ENCODE data around the gene PDXK. TPM values are rescaled to one million over a fixed set of nuclear protein-coding genes. Genes with fewer than 3 reads are reported as not detected.

The PDXK gene
- total and polyA plus RNA-seq, 2 of the 8 experiments (the other 6 are each of a cell fraction or from before 2014, with no cell fraction given), result 78.0 to 112 TPM

DNA sequence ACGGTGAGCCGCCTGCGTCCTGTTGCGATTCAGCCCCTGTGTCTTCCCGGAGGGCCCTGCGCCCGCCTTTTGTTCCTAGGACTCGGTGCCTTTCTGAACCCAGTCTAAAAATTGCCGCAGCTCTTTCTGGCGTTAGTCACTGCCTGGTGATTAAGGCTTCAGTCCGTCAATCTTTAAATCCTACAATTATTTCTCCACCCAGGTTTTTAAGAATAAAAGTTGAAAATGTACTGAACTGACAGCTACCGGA, 16.2 kb upstream of the PDXK start:
- no peaks in the 10 kb centered on the region for H3K79me1 ChIP-seq (ENCODE audit: low read depth, low read length)
- no peaks in the 10 kb centered on the region for H4K20me1 ChIP-seq (replicated peaks in 1 of 2; ENCODE audit: control insufficient read depth in 1 of 2, insufficient read depth in 2 of 2, low read length in 2 of 2)
- H3K4me2 ChIP-seq (ENCODE audit: insufficient read depth in 1 of 2, low read depth in 2 of 2, low read length in 2 of 2), result no peak overlapping the region
- no peak overlapping the region for H3K4me3 ChIP-seq (ENCODE audit: extremely low read depth in 1 of 4, insufficient read depth in 2 of 4, low read depth in 3 of 4, low read length in 4 of 4)
- H2BK15ac ChIP-seq (ENCODE audit: low read length), result peak overlapping the region; percentile 16; the same call in 1 of the 2 replicates
- H3K27me3 ChIP-seq (replicated peaks in 1 of 4; ENCODE audit: control insufficient read depth in 3 of 4, extremely low read depth in 1 of 4, insufficient read depth in 3 of 4, low read length in 3 of 4), result no peaks in the 10 kb centered on the region
- POLR2A ChIA-PET (ENCODE audit: partially characterized antibody), result interaction anchor here (0.8 to 3.3 kb wide), 6 partner anchors 9 to 814 kb away, joined by 3 to 10 read pairs (median 4); partner anchors contain the start of gene RRP1
- no peak overlapping the region for H2AK5ac ChIP-seq (ENCODE audit: low read depth, low read length)
- H2AFZ ChIP-seq (ENCODE audit: low read length), result no peak overlapping the region
- FAIRE-seq (no peak), DNase-seq (ENCODE audit: low read depth in 1 of 2, low spot score in 2 of 2) (no peak)
- H4K5ac ChIP-seq (ENCODE audit: insufficient read length, low read depth, low read length), result no peak overlapping the region
- H3K4me1 ChIP-seq (replicated peaks in 1 of 4; ENCODE audit: control insufficient read depth in 3 of 4, insufficient read depth in 4 of 4, low read length in 3 of 4), result peaks cover 0 to 14% (median 5%) of the 10 kb centered on the region in 4 experiments; a peak in 6 of 7 replicates
- no peak overlapping the region for H4K91ac ChIP-seq (replicated peaks; ENCODE audit: insufficient read length, low read length)
- H3K9ac ChIP-seq (replicated peaks in 1 of 4; ENCODE audit: extremely low read depth in 1 of 4, low read depth in 3 of 4, low read length in 3 of 4), result no peak overlapping the region
- H3K4ac ChIP-seq (replicated peaks; ENCODE audit: insufficient read length, low read depth, low read length), result no peak overlapping the region
- H4K8ac ChIP-seq (ENCODE audit: extremely low read depth, insufficient read depth, low read length), result no peak overlapping the region
- 0 out of 2 replicates have a peak overlapping the region, but pooled peaks have one; percentile 52 for H2BK5ac ChIP-seq (ENCODE audit: low read depth, low read length)
- H3K23ac ChIP-seq (ENCODE audit: insufficient read length), result no peak overlapping the region
- no peak overlapping the region for H3K56ac ChIP-seq (replicated peaks; ENCODE audit: insufficient read length, low read depth, low read length)
- H3K23me2 ChIP-seq (ENCODE audit: low read depth, low read length), result no peaks in the 10 kb centered on the region
- no peak overlapping the region for H3K18ac ChIP-seq (ENCODE audit: extremely low read depth, low read length)
- H3K79me2 ChIP-seq (ENCODE audit: control insufficient read depth in 1 of 2, insufficient read depth in 2 of 2, low read length in 2 of 2), result no peaks in the 10 kb centered on the region
- H2BK120ac ChIP-seq (replicated peaks; ENCODE audit: low read depth, low read length), result no peak overlapping the region
- CTCF ChIA-PET (ENCODE audit: partially characterized antibody), result interaction anchor here (0.8 to 1.6 kb wide), 2 partner anchors 11 to 26 kb away, joined by 3 to 5 read pairs; no protein-coding TSS in a partner anchor
- no peaks in the 10 kb centered on the region for H3K36me3 ChIP-seq (ENCODE audit: control insufficient read depth in 2 of 4, insufficient read depth in 4 of 4, low read length in 3 of 4)
- WGBS, 2 experiments (ENCODE audit: extremely low coverage in 1 of 2, insufficient coverage in 1 of 2, insufficient read length in 1 of 2, insufficient replicate concordance in 2 of 2, low coverage in 1 of 2, low lambda C conversion rate in 2 of 2, missing lambda C conversion rate in 1 of 2), result 75% methylated on average over 12 of the region's 12 CpGs; no CpG with 5 or more reads in 1 of the 2 experiments
- no peak overlapping the region for H2BK12ac ChIP-seq (ENCODE audit: low read depth, low read length)
- H3K27ac ChIP-seq (ENCODE audit: low read depth, low read length), result no peak overlapping the region
- no peak overlapping the region for H3K14ac ChIP-seq (ENCODE audit: insufficient read length)
- no peak overlapping the region for H2BK20ac ChIP-seq (ENCODE audit: low read length)
- H3K9me3 ChIP-seq (ENCODE audit: insufficient read depth in 2 of 2, low read depth in 1 of 2, low read length in 1 of 2), result no peaks in the 10 kb centered on the region
- no peak for TF ChIP-seq SP1 (IDR thresholded peaks at IDR 0.05; ENCODE audit: low read depth, low read length)
- TF ChIP-seq RFX5 (IDR thresholded peaks at IDR 0.05; ENCODE audit: borderline replicate concordance, low read depth, low read length), result no peak
- TF ChIP-seq BACH1 (IDR thresholded peaks at IDR 0.05; ENCODE audit: low read length), result no peak
- no peak for TF ChIP-seq RAD21 (IDR thresholded peaks at IDR 0.05 in 1 of 2, conservative IDR thresholded peaks at IDR 0.05 in 1 of 2; ENCODE audit: low read depth in 2 of 2, low read length in 2 of 2)
- no peak for TF ChIP-seq POU5F1 (IDR thresholded peaks at IDR 0.05; ENCODE audit: low read depth, low read length)
- TF ChIP-seq SAP30 (IDR thresholded peaks at IDR 0.05; ENCODE audit: insufficient read depth, insufficient replicate concordance, low read length), result no peak
- TF ChIP-seq BRCA1 (IDR thresholded peaks at IDR 0.05; ENCODE audit: low read depth, low read length), result no peak
- TF ChIP-seq MAFK (IDR thresholded peaks at IDR 0.05; ENCODE audit: low read depth, low read length), result no peak
- TF ChIP-seq NANOG (IDR thresholded peaks at IDR 0.05; ENCODE audit: insufficient read depth, low read depth, low read length, poor library complexity, severe bottlenecking), result no peak
- TF ChIP-seq POLR2AphosphoS5 (IDR thresholded peaks at IDR 0.05; ENCODE audit: low read depth, low read length), result no peak
- no peak for TF ChIP-seq SP4 (IDR thresholded peaks at IDR 0.05; ENCODE audit: low read length)
- TF ChIP-seq RXRA (IDR thresholded peaks at IDR 0.05; ENCODE audit: insufficient read depth, low read depth, low read length), result no peak
- no peak for TF ChIP-seq GABPA (IDR thresholded peaks at IDR 0.05; ENCODE audit: borderline replicate concordance, insufficient read depth, low read length)
- no peak for TF ChIP-seq TEAD4 (IDR thresholded peaks at IDR 0.05; ENCODE audit: low read depth, low read length)

Data from H1 (cell line).